Right atrium auricular region (tissue), 2 donors: Measurements from ENCODE around the gene RGS14. TPM values are rescaled to one million over a fixed set of nuclear protein-coding genes. Genes with fewer than 3 reads are reported as not detected.
A peak's percentile ranks its signal among the peaks of the same experiment; 100 is the strongest.

Source experiments
- DNase-seq: peaks from one replicate; pipeline ENCODE4 v3.0.0-alpha.2; 2019; ENCODE audit warnings: low spot score
- H3K27ac ChIP-seq, 2 donors: fragments of 200-600 bp; sonication (generic); 1 replicate in 1 of 2; 2 replicates in 1 of 2; pipeline ENCODE4 v1.5.1; 2016 to 2019
- H3K27me3 ChIP-seq, 2 donors: fragments of 200-600 bp; sonication (generic); one replicate each; pipeline versions ENCODE4 v1.5.1 to v1.6.0; 2017 to 2019
- H3K36me3 ChIP-seq: fragments of 200-600 bp; sonication (generic); one replicate; pipeline ENCODE4 v1.5.1; 2016
- H3K4me1 ChIP-seq, 2 donors: fragments of 200-600 bp; sonication (generic); one replicate each; pipeline versions ENCODE4 v1.5.1 to v1.6.0; 2017 to 2019
- H3K4me3 ChIP-seq, 2 donors: fragments of 200-600 bp; sonication (generic); 1 replicate in 1 of 2; 2 replicates in 1 of 2; pipeline ENCODE4 v1.5.1; 2017 to 2019; ENCODE audit warnings: mild to moderate bottlenecking in 1 of 2, moderate library complexity in 1 of 2
- H3K9me3 ChIP-seq, 2 donors: fragments of 200-600 bp; sonication (generic); one replicate each; pipeline ENCODE4 v1.5.1; 2019
- CTCF ChIP-seq, 2 donors: fragments of 200-600 bp; sonication (generic); IDR thresholded peaks; one replicate each; pipeline ENCODE4 v1.5.1; 2019; ENCODE audit warnings: antibody characterized with exemption in 2 of 2
- total RNA-seq, 2 donors: library from RNA; depleted of rRNA; stranded (reverse); fragments of >200 nt; gene quantifications; one replicate each; pipeline ENCODE4 v1.1.0, GENCODE V29; 2016

The RGS14 gene
- total RNA-seq, 2 donors from 2014 or later = 3.1 to 6.8 TPM

- peaks cover 0 to 26% of the 10 kb centered on the region in 2 donors for H3K4me1 ChIP-seq
- no peak overlapping the region for H3K27ac ChIP-seq
- H3K27me3 ChIP-seq = no peaks in the 10 kb centered on the region
- peak overlapping the region; percentile 42 to 58 for H3K4me3 ChIP-seq
- no peaks in the 10 kb centered on the region for H3K9me3 ChIP-seq
- DNase-seq = no peak
- no peaks in the 10 kb centered on the region for H3K36me3 ChIP-seq
- TF ChIP-seq CTCF (IDR thresholded peaks at IDR 0.05) = no peak
Measured at GRCh38 chr5:177311392-177311722, 46.4 kb upstream of the RGS14 start.

- Histone ChIP-seq H3K4me1 (peaks cover 0 to 26% of the 10 kb centered on the region in 2 donors), H3K27ac (no peak within 1 kb of the TSS), H3K36me3 (no peaks in the 10 kb centered on the region), H3K9me3 (no peaks in the 10 kb centered on the region), H3K27me3 (no peaks in the 10 kb centered on the region), H3K4me3 (peak within 1 kb of the TSS; percentile 42 to 58)
- TF ChIP-seq CTCF (IDR thresholded peaks at IDR 0.05) = no peak
- peak; percentile 96 for DNase-seq
Measured at GRCh38 chr5:177311723-177312648, 45.7 kb upstream of the RGS14 start, which contains the start of gene MXD3. MXD3 (minus strand) TSS chr5:177311898; CDS start chr5:177311830, 68 bp downstream.

GRCh38 chr5:177312649-177313181, 45.0 kb upstream of the RGS14 start:
- no peak for TF ChIP-seq CTCF (IDR thresholded peaks at IDR 0.05)
- H3K4me3 ChIP-seq = peak overlapping the region in 1 of 2 donors; percentile 58
- no peak for DNase-seq
- H3K36me3 ChIP-seq = no peaks in the 10 kb centered on the region
- no peak overlapping the region for H3K27ac ChIP-seq
- no peaks in the 10 kb centered on the region for H3K9me3 ChIP-seq
- H3K27me3 ChIP-seq = no peaks in the 10 kb centered on the region
- H3K4me1 ChIP-seq = peaks cover 0 to 26% of the 10 kb centered on the region in 2 donors

GRCh38 chr5:177313561-177314259, 44.0 kb upstream of the RGS14 start:
- DNase-seq = no peak
- H3K9me3 ChIP-seq = no peaks in the 10 kb centered on the region
- no peaks in the 10 kb centered on the region for H3K36me3 ChIP-seq
- no peak for TF ChIP-seq CTCF (IDR thresholded peaks at IDR 0.05)
- no peak overlapping the region for H3K27ac ChIP-seq
- H3K27me3 ChIP-seq = no peaks in the 10 kb centered on the region
- H3K4me1 ChIP-seq = peaks cover 0 to 26% of the 10 kb centered on the region in 2 donors
- no peak overlapping the region for H3K4me3 ChIP-seq

- H3K27ac ChIP-seq = no peak overlapping the region
Measured at GRCh38 chr5:177314376-177315342, 43.1 kb upstream of the RGS14 start.

More at GRCh38 chr5:177314376-177315342, 43.1 kb upstream of the RGS14 start:
- H3K9me3 ChIP-seq = no peaks in the 10 kb centered on the region
- no peak for DNase-seq
- no peaks in the 10 kb centered on the region for H3K36me3 ChIP-seq
- H3K4me1 ChIP-seq = peaks cover 0 to 26% of the 10 kb centered on the region in 2 donors
- H3K27me3 ChIP-seq = no peaks in the 10 kb centered on the region
- no peak for TF ChIP-seq CTCF (IDR thresholded peaks at IDR 0.05)
- no peak overlapping the region for H3K4me3 ChIP-seq
